Tibial artery (tissue), 4 donors: Measurements from ENCODE around the gene PLA2G4F.
"Not testable (repeated sequence)": the region's sequence is repeated elsewhere in the genome, so short reads cannot be mapped to it uniquely, and the experiment has no call there.

Source experiments
- DNase-seq, 2 donors: peaks; one replicate each; pipeline ENCODE4 v3.0.0-alpha.2; 2019
- H3K27ac ChIP-seq, 2 donors: fragments of 200-600 bp; sonication (generic) in 1 of 2; 1 replicate in 1 of 2; 2 replicates in 1 of 2; pipeline ENCODE4 v1.5.1; 2018 to 2019; ENCODE audit warnings: mild to moderate bottlenecking in 1 of 2
- H3K27me3 ChIP-seq, 2 donors: fragments of 200-600 bp; sonication (generic) in 1 of 2; one replicate each; pipeline versions ENCODE4 v1.5.1 to v1.6.0; 2016 to 2019
- H3K36me3 ChIP-seq, 3 donors: fragments of 200-600 bp; sonication (generic) in 2 of 3; one replicate each; pipeline ENCODE4 v1.5.1; 2016 to 2019; ENCODE audit warnings: mild to moderate bottlenecking in 2 of 3
- H3K4me1 ChIP-seq, 4 donors: fragments of 200-600 bp; sonication (generic) in 2 of 4; 1 replicate in 3 of 4; 2 replicates in 1 of 4; pipeline ENCODE4 v1.5.1; 2016 to 2019
- H3K4me3 ChIP-seq, 2 donors: fragments of 200-600 bp; sonication (generic) in 1 of 2; 1 replicate in 1 of 2; 2 replicates in 1 of 2; pipeline ENCODE4 v1.5.1; 2018 to 2019; ENCODE audit warnings: mild to moderate bottlenecking in 2 of 2
- H3K9me3 ChIP-seq, 3 donors: fragments of 200-600 bp; sonication (generic) in 1 of 3; one replicate each; pipeline ENCODE4 v1.5.1; 2016 to 2019
- intact Hi-C: fragments of 100-400 bp; cut with DNase I; formaldehyde crosslinking; loops from one replicate; pipeline ENCODE4 v1.15.0; 2023; ENCODE audit warnings: low total_unique reads
- TF ChIP-seq, protein P1 (sequence below), 2 experiments: fragments of 200-600 bp in 1 of 2; fragments of 450-650 bp in 1 of 2; IDR thresholded peaks; one replicate each; pipeline ENCODE4 v1.5.1; 2017 to 2019; ENCODE audit warnings: antibody characterized with exemption in 2 of 2, mild to moderate bottlenecking in 1 of 2, moderate library complexity in 1 of 2

PLA2G4F gene

DNA sequence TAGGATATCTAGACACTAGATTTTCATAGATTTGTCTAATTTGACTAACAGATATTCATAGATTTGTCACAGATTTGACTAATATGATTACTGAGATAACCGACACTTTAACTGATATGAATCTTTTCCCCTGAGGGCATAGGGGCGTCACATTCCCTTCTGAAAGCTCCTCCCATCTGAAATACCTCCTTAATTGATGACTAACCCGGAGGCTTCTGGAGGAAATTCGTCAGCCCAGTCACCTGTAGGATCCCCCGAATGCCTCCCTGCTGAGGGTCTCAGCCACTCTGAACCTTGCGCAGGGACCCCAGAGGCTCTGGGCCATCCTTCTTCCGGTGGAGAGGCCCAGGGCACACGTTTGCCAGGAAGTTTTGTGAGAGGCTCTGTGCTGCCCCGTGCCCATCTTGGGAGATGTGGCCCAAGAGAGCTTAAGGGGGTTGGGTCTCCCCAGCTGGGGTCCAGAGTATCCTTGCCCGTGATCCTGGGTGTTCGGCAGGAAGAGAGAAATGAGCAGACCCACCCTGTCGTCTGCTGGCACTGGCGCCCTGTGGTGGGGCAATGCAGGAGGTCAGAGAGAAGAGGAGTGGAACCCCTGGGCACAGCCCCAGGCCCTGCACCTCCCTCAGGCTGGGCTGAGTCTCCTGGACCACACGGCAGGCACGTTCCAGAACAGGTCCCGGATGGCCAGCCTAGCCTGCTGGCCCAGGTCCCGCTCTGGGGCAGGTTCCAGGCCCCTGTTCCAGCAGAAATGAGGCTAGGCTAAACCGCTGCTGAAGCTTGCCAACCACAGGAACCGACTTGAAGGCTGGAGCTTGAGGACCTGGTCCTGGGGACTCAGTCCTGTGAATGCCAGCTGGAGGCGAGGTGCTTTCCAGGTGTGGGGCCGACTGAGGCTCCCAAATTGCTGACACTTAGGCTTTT lies 63.8 kb downstream of the PLA2G4F start:
- intact Hi-C loops, result no loop called here
- Histone ChIP-seq H3K27me3 (peaks cover 0 to 16% of the 10 kb centered on the region in 2 donors), H3K36me3 (no peaks in the 10 kb centered on the region), H3K4me1 (peaks cover 0 to 7% (median 0%) of the 10 kb centered on the region in 4 donors), H3K9me3 (no peaks in the 10 kb centered on the region), H3K27ac (no peak overlapping the region), H3K4me3 (no peak overlapping the region)
- TF ChIP-seq, protein P1, sequence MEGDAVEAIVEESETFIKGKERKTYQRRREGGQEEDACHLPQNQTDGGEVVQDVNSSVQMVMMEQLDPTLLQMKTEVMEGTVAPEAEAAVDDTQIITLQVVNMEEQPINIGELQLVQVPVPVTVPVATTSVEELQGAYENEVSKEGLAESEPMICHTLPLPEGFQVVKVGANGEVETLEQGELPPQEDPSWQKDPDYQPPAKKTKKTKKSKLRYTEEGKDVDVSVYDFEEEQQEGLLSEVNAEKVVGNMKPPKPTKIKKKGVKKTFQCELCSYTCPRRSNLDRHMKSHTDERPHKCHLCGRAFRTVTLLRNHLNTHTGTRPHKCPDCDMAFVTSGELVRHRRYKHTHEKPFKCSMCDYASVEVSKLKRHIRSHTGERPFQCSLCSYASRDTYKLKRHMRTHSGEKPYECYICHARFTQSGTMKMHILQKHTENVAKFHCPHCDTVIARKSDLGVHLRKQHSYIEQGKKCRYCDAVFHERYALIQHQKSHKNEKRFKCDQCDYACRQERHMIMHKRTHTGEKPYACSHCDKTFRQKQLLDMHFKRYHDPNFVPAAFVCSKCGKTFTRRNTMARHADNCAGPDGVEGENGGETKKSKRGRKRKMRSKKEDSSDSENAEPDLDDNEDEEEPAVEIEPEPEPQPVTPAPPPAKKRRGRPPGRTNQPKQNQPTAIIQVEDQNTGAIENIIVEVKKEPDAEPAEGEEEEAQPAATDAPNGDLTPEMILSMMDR (IDR thresholded peaks at IDR 0.05), result no peak
- no peak for DNase-seq

DNA sequence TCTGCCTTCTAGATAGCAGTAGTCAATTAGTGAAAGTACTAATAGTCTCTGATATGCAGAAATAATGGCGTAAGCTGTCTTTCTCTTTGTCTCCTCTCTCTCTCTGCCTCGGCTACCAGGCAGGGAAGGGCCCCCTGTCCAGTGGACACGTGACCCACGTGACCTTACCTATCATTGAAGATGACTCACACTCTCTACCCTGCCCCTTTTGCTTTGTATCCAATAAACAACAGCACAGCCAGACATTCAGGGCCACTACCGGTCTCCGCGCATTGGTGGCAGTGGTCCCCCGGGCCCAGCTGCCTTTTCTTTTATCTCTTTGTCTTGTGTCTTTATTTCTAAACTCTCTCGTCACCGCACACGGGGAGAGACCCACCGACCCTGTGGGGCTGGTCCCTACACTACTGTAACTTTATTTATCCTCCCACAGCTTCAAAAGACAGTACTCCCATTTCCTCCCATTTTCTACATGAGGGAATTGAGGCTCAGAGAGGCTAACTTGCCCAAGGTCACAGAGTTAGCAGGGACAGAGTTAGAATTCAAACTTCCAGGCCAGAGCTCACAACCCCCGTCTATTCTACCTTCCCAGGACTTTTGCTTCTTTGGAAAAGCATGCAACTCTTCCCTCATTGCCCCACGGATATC lies 64.6 kb downstream of the PLA2G4F start:
- intact Hi-C loops, DNase-seq, H3K4me3 ChIP-seq, H3K36me3 ChIP-seq, H3K4me1 ChIP-seq, H3K9me3 ChIP-seq, H3K27ac ChIP-seq: not testable (repeated sequence)
- peaks cover 0 to 19% of the 10 kb centered on the region in 2 donors for H3K27me3 ChIP-seq

DNA sequence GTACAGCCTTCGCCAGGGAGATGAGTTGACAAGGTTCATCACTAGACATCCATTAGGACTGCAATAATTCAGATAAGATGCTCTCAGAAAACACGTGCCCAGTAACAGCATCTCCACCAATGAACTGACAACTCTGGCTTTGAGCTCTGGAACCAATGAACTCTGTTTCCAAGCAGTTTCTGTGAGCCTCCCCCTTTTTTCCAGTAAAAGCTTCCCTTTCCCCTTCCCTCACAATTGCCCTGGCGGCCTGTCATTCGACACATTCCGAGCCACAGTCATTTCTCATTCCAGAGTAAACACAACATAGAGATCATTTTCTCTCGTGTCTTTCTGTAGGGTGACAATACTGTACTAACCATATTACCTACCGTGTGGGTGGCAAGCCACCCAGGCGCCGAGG lies 65.7 kb downstream of the PLA2G4F start:
- no peak overlapping the region for H3K27ac ChIP-seq
- peaks cover 0 to 19% of the 10 kb centered on the region in 2 donors for H3K27me3 ChIP-seq
- peaks cover 0 to 7% (median 0%) of the 10 kb centered on the region in 4 donors for H3K4me1 ChIP-seq
- H3K4me3 ChIP-seq, result no peak overlapping the region
- TF ChIP-seq, protein P1 (IDR thresholded peaks at IDR 0.05), result no peak
- intact Hi-C loops, result no loop called here
- H3K36me3 ChIP-seq, result no peaks in the 10 kb centered on the region
- no peak for DNase-seq
- no peaks in the 10 kb centered on the region for H3K9me3 ChIP-seq

DNA sequence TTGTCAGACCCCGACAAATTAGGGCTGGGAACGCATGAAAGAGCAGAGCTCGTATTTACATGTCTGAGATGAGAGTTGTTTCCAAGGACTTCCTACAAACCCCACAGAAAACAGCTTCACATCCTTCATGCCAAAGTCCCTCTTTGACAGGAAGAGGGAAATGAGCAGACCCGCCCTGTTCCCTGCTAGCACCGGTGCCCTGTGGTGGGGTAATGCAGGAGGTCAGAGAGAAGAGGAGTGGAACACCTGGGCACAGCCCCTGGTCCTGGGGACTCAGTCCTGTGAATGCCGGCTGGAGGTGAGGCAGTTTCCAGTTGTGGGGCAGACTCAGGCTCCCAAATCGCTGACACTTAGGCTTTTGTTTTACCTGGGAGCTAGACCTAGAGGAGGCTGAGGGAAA lies 66.1 kb downstream of the PLA2G4F start:
- no peak for DNase-seq
- Histone ChIP-seq H3K4me1 (peaks cover 0 to 7% (median 0%) of the 10 kb centered on the region in 4 donors), H3K27me3 (peaks cover 0 to 21% of the 10 kb centered on the region in 2 donors), H3K36me3 (no peaks in the 10 kb centered on the region), H3K4me3 (no peak overlapping the region), H3K9me3 (no peaks in the 10 kb centered on the region), H3K27ac (no peak overlapping the region)
- TF ChIP-seq, protein P1 (IDR thresholded peaks at IDR 0.05), result no peak
- intact Hi-C loops, result no loop called here

DNA sequence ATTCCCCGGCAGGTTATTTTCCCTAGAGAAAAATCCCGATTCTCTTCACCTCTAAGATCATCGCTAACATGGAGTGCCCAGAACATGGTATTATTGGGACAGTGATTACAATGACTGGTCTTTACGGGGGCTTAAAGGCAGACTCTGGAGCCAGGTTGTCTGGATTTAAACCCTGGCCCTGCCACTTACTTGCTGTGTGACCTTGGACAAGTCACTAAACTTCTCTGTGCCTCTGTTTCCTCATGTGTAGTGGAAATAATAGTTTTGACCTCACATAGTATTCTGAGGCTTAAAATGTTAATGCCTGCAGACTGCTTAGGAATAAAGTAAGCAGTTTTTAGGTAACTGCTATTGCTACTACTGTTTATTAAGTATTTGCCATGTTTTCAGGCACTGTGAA lies 66.5 kb downstream of the PLA2G4F start:
- peaks cover 0 to 25% of the 10 kb centered on the region in 2 donors for H3K27me3 ChIP-seq
- intact Hi-C loops, result no loop called here
- H3K27ac ChIP-seq, result no peak overlapping the region
- TF ChIP-seq, protein P1 (IDR thresholded peaks at IDR 0.05), result no peak
- H3K4me1 ChIP-seq, result peaks cover 0 to 7% (median 0%) of the 10 kb centered on the region in 4 donors
- H3K9me3 ChIP-seq, result no peaks in the 10 kb centered on the region
- DNase-seq, result no peak
- H3K4me3 ChIP-seq, result no peak overlapping the region
- H3K36me3 ChIP-seq, result no peaks in the 10 kb centered on the region
